IPS-18a (cell line): ENCODE data around the gene IMPDH2.

Experiments
- H3K27ac ChIP-seq: one replicate; pipeline ENCODE4 v1.5.1; 2013; ENCODE audit warnings: low read length
- H3K27me3 ChIP-seq: one replicate; pipeline ENCODE4 v1.6.1; 2013; ENCODE audit warnings: mild to moderate bottlenecking, low read length; ENCODE audit not compliant: control insufficient read depth, insufficient read depth
- H3K36me3 ChIP-seq: one replicate; pipeline ENCODE4 v1.6.1; 2013; ENCODE audit warnings: low read depth, low read length; ENCODE audit not compliant: control insufficient read depth
- H3K4me1 ChIP-seq: one replicate; pipeline ENCODE4 v1.6.1; 2013; ENCODE audit warnings: low read depth, low read length; ENCODE audit not compliant: control insufficient read depth
- H3K4me3 ChIP-seq: one replicate; pipeline ENCODE4 v1.5.1; 2013; ENCODE audit warnings: low read length
- H3K9ac ChIP-seq: one replicate; pipeline ENCODE4 v1.6.1; 2013; ENCODE audit warnings: mild to moderate bottlenecking, low read length, moderate library complexity
- H3K9me3 ChIP-seq: one replicate; pipeline ENCODE4 v1.6.1; 2013; ENCODE audit warnings: low read depth, low read length; ENCODE audit not compliant: control insufficient read depth

Gene IMPDH2

DNA sequence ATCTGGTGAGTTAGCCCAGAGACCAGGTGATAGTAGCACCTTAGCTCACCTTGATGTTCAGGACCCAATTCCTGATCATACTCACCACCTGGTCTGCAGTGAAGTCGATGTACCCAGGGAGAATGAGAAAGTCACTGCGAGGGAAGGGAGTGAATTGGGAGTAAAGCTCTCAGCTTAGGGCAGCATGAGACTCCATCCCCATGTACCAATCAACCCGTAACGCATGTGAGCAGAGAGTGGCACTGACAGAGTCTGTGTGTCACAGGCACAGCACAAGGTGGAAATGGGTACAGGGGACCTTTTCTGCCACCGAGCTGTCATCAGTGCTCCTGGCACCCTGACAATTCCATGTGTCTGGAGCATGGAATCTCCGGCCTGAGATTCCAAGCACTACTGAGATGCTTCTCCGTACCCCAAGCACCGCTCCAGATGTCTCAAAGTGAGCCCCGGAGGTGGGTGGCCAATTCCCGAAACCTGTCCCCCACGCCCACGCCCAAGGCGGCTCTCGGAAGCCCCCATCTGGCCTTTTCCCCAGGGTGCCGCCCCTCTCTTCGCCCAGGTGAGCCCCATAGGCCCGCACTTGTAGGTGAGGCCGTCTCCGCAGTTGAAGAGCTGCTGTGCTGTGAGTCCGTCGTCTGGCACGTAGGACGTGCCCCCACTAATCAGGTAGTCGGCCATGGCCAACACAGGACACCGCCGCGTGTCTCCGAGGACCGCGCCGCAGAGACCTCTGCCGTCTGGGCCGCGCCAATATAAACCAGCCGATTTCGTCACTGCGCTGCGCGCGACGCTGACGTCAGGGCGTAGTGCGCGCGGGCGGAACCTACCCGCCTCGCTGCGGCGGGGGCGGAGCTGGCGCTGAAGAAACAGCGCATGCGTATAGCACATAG is at the start of gene IMPDH2:
Gene IMPDH2, minus strand, starts transcription at position 726 of the 890 bp plus-strand sequence. Its CDS starts 48 bp downstream, at position 678.
- H3K4me3 ChIP-seq, result peak within 1 kb of the TSS; percentile 72
- peaks cover 69% of the 10 kb centered on the region for H3K36me3 ChIP-seq
- peaks cover 9% of the 10 kb centered on the region for H3K4me1 ChIP-seq
- peak within 1 kb of the TSS; percentile 75 for H3K9ac ChIP-seq
- H3K27me3 ChIP-seq, result no peaks in the 10 kb centered on the region
- no peaks in the 10 kb centered on the region for H3K9me3 ChIP-seq
- H3K27ac ChIP-seq, result peak within 1 kb of the TSS; percentile 14

DNA sequence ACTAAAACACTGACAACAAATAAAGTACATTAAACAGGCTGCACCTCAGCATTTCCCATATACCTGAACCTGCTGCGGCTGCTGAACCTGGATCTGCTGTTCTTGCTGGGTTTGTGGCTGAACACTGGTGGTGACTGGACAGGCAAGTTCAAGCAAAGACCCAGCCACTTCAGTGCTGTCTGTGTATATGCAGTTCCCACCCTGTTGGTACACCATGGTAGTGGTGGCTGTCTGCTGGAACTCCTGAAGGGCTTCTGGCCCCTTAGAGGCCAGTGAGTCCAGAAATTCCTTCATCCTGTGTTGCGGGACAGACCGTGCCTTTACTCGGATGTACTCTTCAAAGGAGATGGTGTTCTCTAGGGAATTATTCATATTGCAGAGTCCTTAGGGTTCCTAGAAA is 47.4 kb upstream of the IMPDH2 start:
- Histone ChIP-seq H3K9ac (no peak overlapping the region), H3K4me3 (no peak overlapping the region), H3K4me1 (no peaks in the 10 kb centered on the region), H3K9me3 (no peaks in the 10 kb centered on the region), H3K27me3 (no peaks in the 10 kb centered on the region), H3K36me3 (peaks cover 57% of the 10 kb centered on the region), H3K27ac (no peak overlapping the region)

DNA sequence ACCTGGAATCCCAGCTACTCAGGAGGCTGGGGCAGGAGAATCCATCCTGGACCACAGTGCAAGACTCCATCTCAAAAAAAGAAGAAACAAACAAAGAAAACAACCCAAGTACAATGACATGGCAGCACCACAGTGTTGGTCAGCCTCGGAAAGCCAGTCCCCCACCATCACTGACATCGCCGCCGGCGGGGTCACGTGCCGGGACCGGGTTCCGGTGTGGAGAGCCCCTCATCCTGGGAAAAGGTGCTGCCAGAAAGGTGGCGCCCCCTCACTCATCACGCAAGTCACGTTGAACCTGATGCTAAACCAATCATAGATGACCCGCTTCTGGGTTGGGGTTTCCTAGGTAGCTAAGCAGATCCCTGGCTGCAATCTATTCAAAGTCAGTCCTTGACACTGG is 46.9 kb upstream of the IMPDH2 start:
- no peaks in the 10 kb centered on the region for H3K27me3 ChIP-seq
- H3K9me3 ChIP-seq, result no peaks in the 10 kb centered on the region
- H3K36me3 ChIP-seq, result peaks cover 62% of the 10 kb centered on the region
- no peak overlapping the region for H3K4me3 ChIP-seq
- no peak overlapping the region for H3K27ac ChIP-seq
- H3K9ac ChIP-seq, result no peak overlapping the region
- no peaks in the 10 kb centered on the region for H3K4me1 ChIP-seq

DNA sequence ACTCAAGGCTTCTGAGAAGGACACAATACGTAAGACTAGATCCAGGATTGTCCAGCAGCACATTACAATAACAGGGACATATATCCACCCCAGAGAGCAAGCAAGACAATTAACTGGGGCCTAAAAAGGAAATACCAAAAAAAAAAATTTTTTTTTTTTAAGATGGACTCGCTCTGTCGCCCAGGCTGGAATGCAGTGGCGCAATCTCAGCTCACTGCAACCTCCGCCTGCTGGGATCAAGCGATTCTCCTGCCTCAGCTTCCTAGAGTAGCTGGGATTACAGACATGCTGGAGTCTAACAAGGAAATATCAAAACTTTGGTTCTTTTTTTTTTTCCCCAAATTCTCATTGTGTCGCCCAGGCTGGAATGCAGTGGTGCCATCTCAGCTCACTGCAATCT is 28.8 kb upstream of the IMPDH2 start:
- H3K9ac ChIP-seq, result no peak overlapping the region
- no peaks in the 10 kb centered on the region for H3K9me3 ChIP-seq
- no peaks in the 10 kb centered on the region for H3K4me1 ChIP-seq
- H3K4me3 ChIP-seq, result no peak overlapping the region
- no peaks in the 10 kb centered on the region for H3K27me3 ChIP-seq
- H3K36me3 ChIP-seq, result peaks cover 52% of the 10 kb centered on the region
- no peak overlapping the region for H3K27ac ChIP-seq

DNA sequence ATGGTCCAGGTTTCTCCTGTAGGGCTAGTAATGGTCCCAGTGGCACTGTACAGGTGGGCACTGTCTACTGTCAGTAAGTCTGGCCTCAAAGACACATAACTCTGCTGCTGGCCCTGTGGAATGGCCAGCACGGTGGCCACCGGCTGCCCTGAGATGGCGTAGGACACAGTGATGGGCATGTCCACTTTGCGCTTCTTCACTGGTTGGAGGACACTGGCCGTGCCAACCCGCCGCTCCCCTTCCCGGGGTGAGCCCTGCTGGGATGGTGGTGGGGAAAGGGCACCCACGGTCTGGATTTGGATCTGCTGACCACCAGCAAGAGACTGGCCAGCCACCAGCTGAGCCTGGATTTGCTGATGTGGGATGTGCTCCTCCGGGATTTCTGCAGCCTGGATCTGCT is 28.1 kb upstream of the IMPDH2 start:
- H3K27ac ChIP-seq, result no peak overlapping the region
- no peaks in the 10 kb centered on the region for H3K27me3 ChIP-seq
- H3K4me3 ChIP-seq, result no peak overlapping the region
- H3K4me1 ChIP-seq, result no peaks in the 10 kb centered on the region
- H3K9me3 ChIP-seq, result no peaks in the 10 kb centered on the region
- H3K36me3 ChIP-seq, result peaks cover 52% of the 10 kb centered on the region
- H3K9ac ChIP-seq, result no peak overlapping the region

- Histone ChIP-seq H3K36me3 (peaks cover 46% of the 10 kb centered on the region), H3K4me1 (no peaks in the 10 kb centered on the region), H3K27ac (no peak overlapping the region), H3K9me3 (no peaks in the 10 kb centered on the region), H3K27me3 (no peaks in the 10 kb centered on the region), H3K9ac (no peak overlapping the region), H3K4me3 (no peak overlapping the region)
Observed at GRCh38 chr3:49054344-49054862, 25.2 kb upstream of the IMPDH2 start.

DNA sequence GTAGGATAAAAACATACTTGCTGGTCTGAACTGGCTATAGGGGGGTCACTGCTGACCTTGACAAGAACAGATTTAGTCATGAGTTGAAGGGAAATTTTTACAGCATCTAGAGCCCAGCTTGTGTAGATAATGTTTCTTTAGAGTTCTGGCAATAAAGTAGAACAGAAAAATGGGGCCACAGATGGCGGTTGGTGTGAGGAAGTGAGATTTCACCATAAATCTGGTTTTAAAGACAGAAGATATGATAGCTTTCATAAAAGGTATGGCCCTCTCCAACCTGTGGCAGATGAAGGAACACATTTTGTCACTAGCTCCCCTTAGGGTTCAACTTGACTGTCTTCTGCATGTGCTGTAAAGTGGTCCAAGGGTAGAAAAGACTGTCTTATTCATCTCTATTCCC is 24.3 kb upstream of the IMPDH2 start:
- no peak overlapping the region for H3K27ac ChIP-seq
- H3K4me3 ChIP-seq, result no peak overlapping the region

DNA sequence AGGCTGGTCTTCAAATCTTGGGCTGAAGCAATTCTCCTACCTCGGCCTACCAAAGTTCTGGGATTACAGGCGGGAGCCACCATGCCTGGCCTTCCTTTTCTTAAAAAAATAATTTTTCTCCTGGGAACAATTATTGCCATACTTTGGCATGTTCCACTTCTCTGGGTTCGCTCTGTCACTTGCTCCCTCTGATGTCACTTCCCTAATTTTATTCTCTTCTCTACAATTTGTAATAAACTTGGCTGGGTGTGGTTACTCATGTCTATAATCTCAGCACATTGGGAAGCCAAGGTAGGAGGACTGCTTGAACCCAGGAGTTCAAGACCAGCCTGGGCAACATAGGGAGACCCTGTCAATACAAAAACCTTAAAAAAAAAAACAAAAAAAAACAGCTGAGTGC is 6.1 kb upstream of the IMPDH2 start:
- no peak overlapping the region for H3K4me3 ChIP-seq
- no peak overlapping the region for H3K27ac ChIP-seq
- no peaks in the 10 kb centered on the region for H3K9me3 ChIP-seq
- no peak overlapping the region for H3K9ac ChIP-seq
- no peaks in the 10 kb centered on the region for H3K4me1 ChIP-seq
- H3K27me3 ChIP-seq, result no peaks in the 10 kb centered on the region
- peaks cover 46% of the 10 kb centered on the region for H3K36me3 ChIP-seq

More for the DNA sequence above, 24.3 kb upstream of the IMPDH2 start:
- Histone ChIP-seq H3K9ac (no peak overlapping the region), H3K27me3 (no peaks in the 10 kb centered on the region), H3K36me3 (peaks cover 46% of the 10 kb centered on the region), H3K9me3 (no peaks in the 10 kb centered on the region), H3K4me1 (no peaks in the 10 kb centered on the region)

DNA sequence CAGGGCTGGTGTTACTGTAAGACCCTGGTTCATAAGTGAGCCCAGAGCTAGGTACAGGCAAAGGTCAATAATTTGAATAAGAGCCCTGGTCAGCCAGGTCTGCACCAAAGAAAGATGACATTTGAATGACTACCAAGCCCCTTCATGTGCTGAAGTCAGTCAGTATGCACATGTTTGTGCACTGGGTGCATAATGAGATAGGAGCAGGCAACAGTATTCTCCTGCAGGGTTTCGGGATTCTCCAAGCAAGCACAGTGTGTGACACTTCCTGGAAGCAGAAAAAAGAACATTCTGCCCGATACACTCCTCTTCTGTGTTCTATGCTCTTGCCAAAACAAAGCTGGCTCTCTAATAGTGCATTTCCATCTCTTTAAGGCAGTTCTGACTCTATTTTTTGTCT is 5.5 kb upstream of the IMPDH2 start:
- Histone ChIP-seq H3K9ac (no peak overlapping the region), H3K36me3 (peaks cover 46% of the 10 kb centered on the region), H3K27me3 (no peaks in the 10 kb centered on the region)

GRCh38 chr3:49032646-49033304 is 3.6 kb upstream of the IMPDH2 start:
- H3K36me3 ChIP-seq, result peaks cover 47% of the 10 kb centered on the region
- peaks cover 9% of the 10 kb centered on the region for H3K4me1 ChIP-seq
- H3K9me3 ChIP-seq, result no peaks in the 10 kb centered on the region
- no peak overlapping the region for H3K4me3 ChIP-seq
- no peak overlapping the region for H3K9ac ChIP-seq
- no peak overlapping the region for H3K27ac ChIP-seq
- no peaks in the 10 kb centered on the region for H3K27me3 ChIP-seq

More for the DNA sequence above, 5.5 kb upstream of the IMPDH2 start:
- Histone ChIP-seq H3K4me3 (no peak overlapping the region), H3K4me1 (no peaks in the 10 kb centered on the region), H3K9me3 (no peaks in the 10 kb centered on the region), H3K27ac (no peak overlapping the region)

- Histone ChIP-seq H3K9me3 (no peaks in the 10 kb centered on the region), H3K4me3 (no peak overlapping the region), H3K27ac (no peak overlapping the region), H3K4me1 (peaks cover 9% of the 10 kb centered on the region), H3K27me3 (no peaks in the 10 kb centered on the region), H3K36me3 (peaks cover 59% of the 10 kb centered on the region), H3K9ac (no peak overlapping the region)
Observed at GRCh38 chr3:49030321-49030720, 1.1 kb upstream of the IMPDH2 start.
